Measurements from ENCODE around the gene FOXL3.

- no peak for TF ChIP-seq CTCF (tag by site-specific recombination; IDR thresholded peaks at IDR 0.05)
- TF ChIP-seq ATF2 (tag by site-specific recombination; IDR thresholded peaks at IDR 0.05; ENCODE audit: low read depth): no peak
- TF ChIP-seq ZBTB20 (tag by site-specific recombination; IDR thresholded peaks at IDR 0.05): no peak
- no peak for TF ChIP-seq YY1 (tag by site-specific recombination; IDR thresholded peaks at IDR 0.05)
- no peak for TF ChIP-seq ZNF747 (tag by site-specific recombination; IDR thresholded peaks at IDR 0.05)
- no peak for TF ChIP-seq MEIS1 (CRISPR knock-in tag; IDR thresholded peaks at IDR 0.05; ENCODE audit: borderline replicate concordance)
- TF ChIP-seq ZNF791 (tag by site-specific recombination; IDR thresholded peaks at IDR 0.05): no peak
- TF ChIP-seq, protein P1, sequence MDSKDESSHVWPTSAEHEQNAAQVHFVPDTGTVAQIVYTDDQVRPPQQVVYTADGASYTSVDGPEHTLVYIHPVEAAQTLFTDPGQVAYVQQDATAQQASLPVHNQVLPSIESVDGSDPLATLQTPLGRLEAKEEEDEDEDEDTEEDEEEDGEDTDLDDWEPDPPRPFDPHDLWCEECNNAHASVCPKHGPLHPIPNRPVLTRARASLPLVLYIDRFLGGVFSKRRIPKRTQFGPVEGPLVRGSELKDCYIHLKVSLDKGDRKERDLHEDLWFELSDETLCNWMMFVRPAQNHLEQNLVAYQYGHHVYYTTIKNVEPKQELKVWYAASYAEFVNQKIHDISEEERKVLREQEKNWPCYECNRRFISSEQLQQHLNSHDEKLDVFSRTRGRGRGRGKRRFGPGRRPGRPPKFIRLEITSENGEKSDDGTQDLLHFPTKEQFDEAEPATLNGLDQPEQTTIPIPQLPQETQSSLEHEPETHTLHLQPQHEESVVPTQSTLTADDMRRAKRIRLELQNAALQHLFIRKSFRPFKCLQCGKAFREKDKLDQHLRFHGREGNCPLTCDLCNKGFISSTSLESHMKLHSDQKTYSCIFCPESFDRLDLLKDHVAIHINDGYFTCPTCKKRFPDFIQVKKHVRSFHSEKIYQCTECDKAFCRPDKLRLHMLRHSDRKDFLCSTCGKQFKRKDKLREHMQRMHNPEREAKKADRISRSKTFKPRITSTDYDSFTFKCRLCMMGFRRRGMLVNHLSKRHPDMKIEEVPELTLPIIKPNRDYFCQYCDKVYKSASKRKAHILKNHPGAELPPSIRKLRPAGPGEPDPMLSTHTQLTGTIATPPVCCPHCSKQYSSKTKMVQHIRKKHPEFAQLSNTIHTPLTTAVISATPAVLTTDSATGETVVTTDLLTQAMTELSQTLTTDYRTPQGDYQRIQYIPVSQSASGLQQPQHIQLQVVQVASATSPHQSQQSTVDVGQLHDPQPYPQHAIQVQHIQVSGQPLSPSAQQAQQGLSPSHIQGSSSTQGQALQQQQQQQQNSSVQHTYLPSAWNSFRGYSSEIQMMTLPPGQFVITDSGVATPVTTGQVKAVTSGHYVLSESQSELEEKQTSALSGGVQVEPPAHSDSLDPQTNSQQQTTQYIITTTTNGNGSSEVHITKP (tag by site-specific recombination; IDR thresholded peaks at IDR 0.05): no peak
- no peak for TF ChIP-seq ZNF24 (tag by site-specific recombination; IDR thresholded peaks at IDR 0.05)
- TF ChIP-seq ZNF274 (IDR thresholded peaks at IDR 0.05; ENCODE audit: low read length): no peak
- TF ChIP-seq ZNF274 (tag by site-specific recombination; IDR thresholded peaks at IDR 0.05; ENCODE audit: borderline replicate concordance): no peak
- TF ChIP-seq ZSCAN23 (tag by site-specific recombination; IDR thresholded peaks at IDR 0.05): no peak
- TF ChIP-seq ZNF837 (tag by site-specific recombination; IDR thresholded peaks at IDR 0.05): no peak
Observed at GRCh38 chr7:286266-286665, 3.7 kb upstream of the FOXL3 start.
